Nephron (organoid): ENCODE results near the gene ZNF185.

ENCODE experiments used
- H3K27ac Mint-ChIP-seq, 3 experiments: 2 replicates each; pipeline ENCODE4 v1.8.0; 2020; ENCODE audit warnings: mixed read lengths in 3 of 3, mild to moderate bottlenecking in 2 of 3, moderate library complexity in 1 of 3
- H3K27me3 Mint-ChIP-seq: 2 replicates; pipeline ENCODE4 v1.8.0; 2021; ENCODE audit warnings: low read depth, mild to moderate bottlenecking, moderate library complexity, mixed read lengths
- H3K36me3 Mint-ChIP-seq: 2 replicates; pipeline ENCODE4 v1.8.0; 2020; ENCODE audit warnings: low read depth, mixed read lengths
- H3K4me1 Mint-ChIP-seq: 2 replicates; pipeline ENCODE4 v1.8.0; 2020; ENCODE audit warnings: mixed read lengths
- H3K4me3 Mint-ChIP-seq, 3 experiments: 2 replicates each; pipeline ENCODE4 v1.8.0; 2020; ENCODE audit warnings: mild to moderate bottlenecking in 3 of 3, mixed read lengths in 3 of 3, moderate library complexity in 2 of 3
- H3K9me3 Mint-ChIP-seq: 2 replicates; pipeline ENCODE4 v1.8.0; 2020; ENCODE audit warnings: mixed read lengths
- TF ChIP-seq, protein P1 (sequence below), 3 experiments: fragments of 200-600 bp; sonication (generic); IDR thresholded peaks; one replicate each; pipeline ENCODE4 v1.5.0; 2021; ENCODE audit warnings: antibody characterized with exemption in 3 of 3; ENCODE audit not compliant: unreplicated experiment in 3 of 3

Gene ZNF185

GRCh38 chrX:152925835-152926234 lies 28.0 kb downstream of the ZNF185 start:
- H3K36me3 Mint-ChIP-seq: peaks cover 4% of the 10 kb centered on the region
- H3K4me1 Mint-ChIP-seq: no peaks in the 10 kb centered on the region
- H3K9me3 Mint-ChIP-seq: peaks cover 9% of the 10 kb centered on the region
- H3K4me3 Mint-ChIP-seq: no peak overlapping the region
- no peak overlapping the region for H3K27ac Mint-ChIP-seq
- TF ChIP-seq, protein P1, sequence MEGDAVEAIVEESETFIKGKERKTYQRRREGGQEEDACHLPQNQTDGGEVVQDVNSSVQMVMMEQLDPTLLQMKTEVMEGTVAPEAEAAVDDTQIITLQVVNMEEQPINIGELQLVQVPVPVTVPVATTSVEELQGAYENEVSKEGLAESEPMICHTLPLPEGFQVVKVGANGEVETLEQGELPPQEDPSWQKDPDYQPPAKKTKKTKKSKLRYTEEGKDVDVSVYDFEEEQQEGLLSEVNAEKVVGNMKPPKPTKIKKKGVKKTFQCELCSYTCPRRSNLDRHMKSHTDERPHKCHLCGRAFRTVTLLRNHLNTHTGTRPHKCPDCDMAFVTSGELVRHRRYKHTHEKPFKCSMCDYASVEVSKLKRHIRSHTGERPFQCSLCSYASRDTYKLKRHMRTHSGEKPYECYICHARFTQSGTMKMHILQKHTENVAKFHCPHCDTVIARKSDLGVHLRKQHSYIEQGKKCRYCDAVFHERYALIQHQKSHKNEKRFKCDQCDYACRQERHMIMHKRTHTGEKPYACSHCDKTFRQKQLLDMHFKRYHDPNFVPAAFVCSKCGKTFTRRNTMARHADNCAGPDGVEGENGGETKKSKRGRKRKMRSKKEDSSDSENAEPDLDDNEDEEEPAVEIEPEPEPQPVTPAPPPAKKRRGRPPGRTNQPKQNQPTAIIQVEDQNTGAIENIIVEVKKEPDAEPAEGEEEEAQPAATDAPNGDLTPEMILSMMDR (IDR thresholded peaks at IDR 0.05; ENCODE audit: unreplicated experiment in 3 of 3): no peak
- no peaks in the 10 kb centered on the region for H3K27me3 Mint-ChIP-seq

DNA sequence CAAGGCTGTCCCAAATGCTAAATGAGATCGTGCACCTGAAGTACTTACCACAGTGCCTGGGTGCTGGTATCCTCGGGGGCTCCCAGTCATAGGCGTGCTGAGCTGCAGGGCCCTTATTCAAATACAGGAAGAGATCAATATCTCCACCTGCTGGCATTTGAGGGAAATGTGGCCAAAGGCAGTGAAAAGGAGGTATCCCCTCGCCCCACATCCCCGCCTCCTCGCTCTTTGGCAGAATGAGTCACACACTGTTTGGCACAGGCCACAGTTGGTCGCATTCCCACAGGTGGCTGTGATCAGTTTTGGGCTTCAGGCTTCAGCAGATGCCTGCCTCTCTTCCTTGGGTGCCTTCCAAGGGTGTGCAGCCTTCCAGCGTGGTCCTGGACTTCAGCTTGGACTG lies 28.4 kb downstream of the ZNF185 start:
- TF ChIP-seq, protein P1 (IDR thresholded peaks at IDR 0.05; ENCODE audit: unreplicated experiment in 3 of 3): peak; percentile 37 to 47 (median 42)
- Mint-ChIP-seq H3K9me3 (peaks cover 9% of the 10 kb centered on the region), H3K4me3 (no peak overlapping the region), H3K27ac (no peak overlapping the region), H3K27me3 (no peaks in the 10 kb centered on the region), H3K4me1 (no peaks in the 10 kb centered on the region), H3K36me3 (peaks cover 4% of the 10 kb centered on the region)

GRCh38 chrX:152926923-152927322 lies 29.1 kb downstream of the ZNF185 start:
- no peaks in the 10 kb centered on the region for H3K4me1 Mint-ChIP-seq
- H3K4me3 Mint-ChIP-seq: no peak overlapping the region
- no peak overlapping the region for H3K27ac Mint-ChIP-seq
- H3K27me3 Mint-ChIP-seq: no peaks in the 10 kb centered on the region
- H3K9me3 Mint-ChIP-seq: peaks cover 9% of the 10 kb centered on the region
- H3K36me3 Mint-ChIP-seq: peaks cover 4% of the 10 kb centered on the region
- TF ChIP-seq, protein P1 (IDR thresholded peaks at IDR 0.05; ENCODE audit: unreplicated experiment in 3 of 3): no peak

DNA sequence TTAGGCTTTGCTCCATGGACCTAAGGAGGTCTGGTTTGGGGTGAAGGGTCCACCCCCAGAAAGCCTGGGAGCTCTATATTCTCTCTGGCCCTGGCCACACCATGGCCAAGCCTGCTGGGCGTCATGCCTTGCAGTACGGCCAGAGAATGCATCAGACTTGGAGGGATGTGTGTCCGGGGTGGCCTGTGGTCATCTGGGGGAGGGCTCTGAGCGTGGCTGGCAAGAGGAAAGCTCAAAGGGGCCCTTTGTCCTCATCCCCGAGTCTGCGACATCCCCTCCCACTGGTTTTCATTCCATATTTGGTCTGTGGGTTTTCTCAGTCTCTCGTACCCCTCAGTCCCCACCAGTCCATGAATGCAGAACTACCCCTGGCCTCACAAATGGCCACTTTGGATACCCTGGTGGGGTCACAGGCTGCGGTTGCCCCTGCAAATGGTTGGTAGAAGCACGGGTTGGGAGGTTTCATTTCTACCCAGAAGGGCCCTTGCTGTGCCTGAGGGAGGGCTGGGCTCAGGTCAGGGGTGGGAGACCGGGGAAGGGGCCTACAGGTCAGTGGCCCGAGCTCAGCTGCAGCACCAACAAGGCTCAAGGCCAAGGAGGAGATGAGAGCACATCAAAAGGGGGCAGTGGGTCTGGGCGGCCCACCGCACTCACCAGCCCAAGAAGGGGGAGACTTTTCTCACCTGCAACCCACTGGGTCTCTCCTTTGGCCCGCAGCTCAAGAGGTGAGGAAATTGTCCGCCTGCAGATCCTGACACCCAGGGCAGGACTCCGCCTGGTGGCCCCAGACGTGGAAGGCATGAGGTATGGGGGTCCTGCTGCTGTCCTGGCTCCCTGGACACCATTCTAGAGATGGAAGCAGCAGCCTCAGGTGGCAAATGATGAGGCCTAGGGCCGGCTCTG lies 30.2 kb downstream of the ZNF185 start:
- H3K27me3 Mint-ChIP-seq: no peaks in the 10 kb centered on the region
- TF ChIP-seq, protein P1 (IDR thresholded peaks at IDR 0.05; ENCODE audit: unreplicated experiment in 3 of 3): no peak
- H3K9me3 Mint-ChIP-seq: peaks cover 9% of the 10 kb centered on the region
- no peak overlapping the region for H3K4me3 Mint-ChIP-seq
- no peaks in the 10 kb centered on the region for H3K4me1 Mint-ChIP-seq
- peaks cover 4% of the 10 kb centered on the region for H3K36me3 Mint-ChIP-seq
- no peak overlapping the region for H3K27ac Mint-ChIP-seq

DNA sequence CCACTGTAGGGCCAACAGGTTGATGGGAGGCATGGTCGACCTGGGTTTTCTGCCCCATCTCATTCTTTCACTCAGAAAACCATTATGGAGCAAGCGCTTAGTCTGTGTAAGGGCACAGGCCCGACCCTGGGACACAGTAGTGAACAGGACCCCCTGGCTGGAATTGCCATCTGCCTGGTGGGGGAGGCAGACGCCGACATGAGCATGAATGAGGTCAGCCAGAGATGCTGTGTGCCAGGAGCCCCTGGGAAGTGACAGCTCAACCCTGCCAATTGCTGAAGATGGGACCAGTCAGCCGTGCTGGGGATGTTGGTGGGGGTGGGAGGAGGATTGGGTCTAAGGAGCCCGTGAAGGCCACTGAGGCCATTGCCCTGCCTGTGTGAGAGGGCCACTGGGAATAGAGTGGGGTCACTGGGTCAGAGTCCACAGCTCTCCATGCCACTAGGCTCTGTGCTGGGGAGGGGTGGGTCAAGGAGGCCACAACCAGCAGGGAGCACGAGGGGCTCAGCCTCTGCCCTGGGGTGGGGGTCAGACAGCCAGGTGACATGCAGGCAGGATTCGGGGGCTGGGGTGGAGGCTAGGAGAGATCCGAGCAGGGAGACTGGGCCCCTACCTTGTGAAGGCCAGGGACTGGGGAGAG lies 31.0 kb downstream of the ZNF185 start:
- Mint-ChIP-seq H3K27ac (no peak overlapping the region), H3K9me3 (peaks cover 9% of the 10 kb centered on the region)

More for the DNA sequence above, 31.0 kb downstream of the ZNF185 start:
- H3K4me3 Mint-ChIP-seq: no peak overlapping the region
- TF ChIP-seq, protein P1 (IDR thresholded peaks at IDR 0.05; ENCODE audit: unreplicated experiment in 3 of 3): no peak
- peaks cover 4% of the 10 kb centered on the region for H3K36me3 Mint-ChIP-seq
- no peaks in the 10 kb centered on the region for H3K4me1 Mint-ChIP-seq
- no peaks in the 10 kb centered on the region for H3K27me3 Mint-ChIP-seq
